WERI-Rb-1 (cell line): Measurements from ENCODE around the gene LLCFC1.
"Not testable (repeated sequence)": the region's sequence is repeated elsewhere in the genome, so short reads cannot be mapped to it uniquely, and the experiment has no call there.

Experiments used
- DNase-seq: peaks from one replicate; pipeline ENCODE4 v3.0.0-alpha.2; 2020
- H3K27ac ChIP-seq: fragments of 250-450 bp; sonication (Bioruptor Pico); 2 replicates; pipeline ENCODE4 v1.5.1; 2020; ENCODE audit warnings: mild to moderate bottlenecking, moderate library complexity
- H3K27me3 ChIP-seq: fragments of 250-450 bp; sonication (Bioruptor Pico); 2 replicates; pipeline ENCODE4 v1.5.1; 2021; ENCODE audit warnings: mild to moderate bottlenecking, low read depth, moderate library complexity; ENCODE audit not compliant: insufficient read depth, severe bottlenecking
- H3K36me3 ChIP-seq: fragments of 250-450 bp; sonication (Bioruptor Pico); 2 replicates; pipeline ENCODE4 v1.5.1; 2020; ENCODE audit warnings: mild to moderate bottlenecking, moderate library complexity
- H3K4me3 ChIP-seq: 2 replicates; pipeline ENCODE4 v1.5.1; 2011; ENCODE audit warnings: low read depth, mild to moderate bottlenecking, control low read depth, low read length
- H3K9me3 ChIP-seq: fragments of 250-450 bp; sonication (Bioruptor Pico); 2 replicates; pipeline ENCODE4 v1.5.1; 2021; ENCODE audit warnings: mild to moderate bottlenecking, moderate library complexity; ENCODE audit not compliant: severe bottlenecking
- TF ChIP-seq, protein P1 (sequence below): IDR thresholded peaks from 2 replicates; pipeline ENCODE4 v1.5.1; 2011; ENCODE audit warnings: low read depth, mild to moderate bottlenecking, control low read depth, inconsistent platforms, low read length

The LLCFC1 gene

DNA sequence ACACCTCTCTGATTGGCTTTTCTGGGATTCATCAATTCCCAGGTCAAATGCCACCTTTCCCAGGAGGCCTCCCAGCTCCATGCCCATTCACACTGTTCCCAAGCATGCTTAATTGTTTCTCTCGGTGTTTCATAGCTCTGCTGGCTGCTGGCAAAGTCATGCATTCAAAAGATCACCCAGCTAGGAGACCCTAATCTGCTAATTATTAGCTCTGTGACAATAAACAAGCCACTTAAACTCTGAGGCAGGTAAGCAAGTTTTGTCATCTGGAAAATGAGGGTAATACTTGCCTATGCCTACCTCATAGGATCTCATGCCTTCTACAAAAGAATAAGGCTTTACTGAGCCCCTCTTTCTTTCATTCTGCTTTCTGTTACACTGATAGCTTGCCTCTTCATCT, 23.7 kb downstream of the LLCFC1 start:
- Histone ChIP-seq H3K36me3 (no peaks in the 10 kb centered on the region), H3K27me3 (no peaks in the 10 kb centered on the region), H3K27ac (peak overlapping the region; percentile 87), H3K4me3 (no peak overlapping the region), H3K9me3 (no peaks in the 10 kb centered on the region)
- no peak for DNase-seq
- TF ChIP-seq, protein P1, sequence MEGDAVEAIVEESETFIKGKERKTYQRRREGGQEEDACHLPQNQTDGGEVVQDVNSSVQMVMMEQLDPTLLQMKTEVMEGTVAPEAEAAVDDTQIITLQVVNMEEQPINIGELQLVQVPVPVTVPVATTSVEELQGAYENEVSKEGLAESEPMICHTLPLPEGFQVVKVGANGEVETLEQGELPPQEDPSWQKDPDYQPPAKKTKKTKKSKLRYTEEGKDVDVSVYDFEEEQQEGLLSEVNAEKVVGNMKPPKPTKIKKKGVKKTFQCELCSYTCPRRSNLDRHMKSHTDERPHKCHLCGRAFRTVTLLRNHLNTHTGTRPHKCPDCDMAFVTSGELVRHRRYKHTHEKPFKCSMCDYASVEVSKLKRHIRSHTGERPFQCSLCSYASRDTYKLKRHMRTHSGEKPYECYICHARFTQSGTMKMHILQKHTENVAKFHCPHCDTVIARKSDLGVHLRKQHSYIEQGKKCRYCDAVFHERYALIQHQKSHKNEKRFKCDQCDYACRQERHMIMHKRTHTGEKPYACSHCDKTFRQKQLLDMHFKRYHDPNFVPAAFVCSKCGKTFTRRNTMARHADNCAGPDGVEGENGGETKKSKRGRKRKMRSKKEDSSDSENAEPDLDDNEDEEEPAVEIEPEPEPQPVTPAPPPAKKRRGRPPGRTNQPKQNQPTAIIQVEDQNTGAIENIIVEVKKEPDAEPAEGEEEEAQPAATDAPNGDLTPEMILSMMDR, result no peak

DNA sequence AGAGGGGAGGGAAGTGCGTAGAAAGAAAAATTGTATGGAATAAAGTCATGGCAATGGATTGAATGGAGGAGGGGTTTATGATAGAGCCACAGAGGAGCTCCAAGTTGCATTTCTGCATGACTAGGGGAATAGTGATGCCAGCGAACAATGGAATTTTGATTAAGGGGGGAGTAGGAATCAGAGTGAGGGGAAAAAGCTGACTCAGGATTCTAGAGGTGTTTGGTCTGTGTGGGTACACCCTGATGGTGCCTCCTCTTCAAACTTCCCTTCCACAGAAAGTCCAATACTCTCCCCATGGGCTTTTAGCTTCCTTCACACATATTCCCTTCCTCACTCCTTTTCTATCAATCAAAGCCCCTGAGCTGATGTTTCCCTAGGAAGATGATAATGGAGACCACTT, 24.7 kb downstream of the LLCFC1 start:
- no peak for DNase-seq
- no peak overlapping the region for H3K4me3 ChIP-seq
- H3K9me3 ChIP-seq, result no peaks in the 10 kb centered on the region
- no peak overlapping the region for H3K27ac ChIP-seq
- TF ChIP-seq, protein P1, result no peak
- H3K36me3 ChIP-seq, result no peaks in the 10 kb centered on the region
- no peaks in the 10 kb centered on the region for H3K27me3 ChIP-seq

DNA sequence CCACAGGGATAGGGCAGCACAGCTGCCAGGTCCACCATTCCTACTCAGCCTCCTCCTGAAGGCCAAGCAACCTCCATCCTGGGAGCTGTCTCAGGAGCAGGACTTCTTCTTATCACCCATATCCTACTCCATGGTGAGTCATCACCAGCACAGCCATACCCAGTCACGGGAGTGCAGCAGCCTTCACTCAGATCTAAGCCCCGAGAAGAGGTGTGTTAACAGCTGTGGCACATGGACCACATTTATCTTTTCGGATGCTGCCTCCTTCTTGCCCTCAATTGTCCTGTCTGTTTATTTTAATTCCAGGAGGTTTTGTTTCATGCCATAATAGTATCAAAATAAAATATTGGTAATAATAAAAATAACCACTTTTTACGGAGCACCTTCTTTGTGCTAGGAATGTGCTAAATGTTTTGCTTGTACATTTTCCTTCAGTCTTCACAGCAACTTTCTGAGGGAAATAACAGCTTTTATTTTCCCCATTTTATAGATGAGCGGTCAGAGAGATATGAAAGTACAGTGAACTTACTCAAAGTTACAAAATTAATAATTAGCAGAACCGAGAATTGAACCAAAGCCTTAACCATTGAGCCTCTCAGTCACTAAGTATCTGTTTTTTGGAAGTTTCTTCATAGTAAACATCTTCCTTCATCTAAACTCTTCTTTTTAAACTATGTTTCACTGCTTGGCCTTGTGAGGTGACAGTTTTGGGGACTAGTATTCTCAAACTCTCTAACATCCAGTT, 25.4 kb downstream of the LLCFC1 start:
- no peak overlapping the region for H3K27ac ChIP-seq
- no peaks in the 10 kb centered on the region for H3K27me3 ChIP-seq
- DNase-seq, result no peak
- no peak overlapping the region for H3K4me3 ChIP-seq
- TF ChIP-seq, protein P1, result no peak
- H3K36me3 ChIP-seq, result no peaks in the 10 kb centered on the region
- no peaks in the 10 kb centered on the region for H3K9me3 ChIP-seq

DNA sequence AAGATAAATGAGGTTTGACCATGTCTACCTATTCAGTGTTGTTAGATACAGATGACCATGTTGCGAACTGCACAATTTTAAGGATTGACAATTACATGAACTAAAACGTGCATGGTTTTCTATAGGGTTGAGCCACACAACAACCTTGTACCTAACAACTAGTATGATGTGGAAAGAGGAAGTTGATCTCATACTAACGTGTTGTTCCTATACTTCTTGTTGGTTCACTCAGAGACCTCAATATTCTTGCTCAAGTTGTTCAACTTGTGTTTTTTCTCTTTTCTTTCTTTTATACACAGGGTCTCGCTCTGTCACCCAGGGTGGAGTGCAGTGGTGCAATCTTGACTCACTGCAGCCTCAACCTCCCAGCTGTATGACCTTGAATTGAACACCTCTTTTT, 28.9 kb downstream of the LLCFC1 start:
- H3K27ac ChIP-seq, result no peak overlapping the region
- no peak overlapping the region for H3K4me3 ChIP-seq
- DNase-seq, result no peak
- TF ChIP-seq, protein P1, result no peak
- H3K9me3 ChIP-seq, result no peaks in the 10 kb centered on the region
- no peaks in the 10 kb centered on the region for H3K27me3 ChIP-seq
- H3K36me3 ChIP-seq, result no peaks in the 10 kb centered on the region

DNA sequence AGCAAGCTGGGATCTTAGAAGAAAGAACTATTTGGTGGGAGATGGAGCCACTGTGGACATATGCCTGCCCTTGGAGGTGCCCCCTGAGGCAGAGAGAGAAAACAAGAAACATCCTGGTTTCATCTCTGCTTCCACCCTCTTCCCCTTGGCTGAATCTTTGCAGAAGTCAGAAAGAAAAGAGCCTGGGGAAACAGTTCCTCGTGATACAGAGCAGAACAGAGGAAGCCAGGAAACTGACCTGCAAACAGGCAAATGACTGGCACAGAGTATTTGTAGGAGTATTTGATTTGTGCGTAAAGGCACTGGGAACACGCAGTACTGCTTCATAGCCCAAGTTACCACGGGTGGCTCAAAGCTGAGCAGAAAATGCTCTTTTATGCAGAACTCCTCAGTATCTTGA, 29.9 kb downstream of the LLCFC1 start:
- DNase-seq, result no peak
- no peak overlapping the region for H3K27ac ChIP-seq
- H3K27me3 ChIP-seq, result no peaks in the 10 kb centered on the region
- no peaks in the 10 kb centered on the region for H3K9me3 ChIP-seq
- TF ChIP-seq, protein P1, result no peak
- H3K36me3 ChIP-seq, result no peaks in the 10 kb centered on the region
- no peak overlapping the region for H3K4me3 ChIP-seq

DNA sequence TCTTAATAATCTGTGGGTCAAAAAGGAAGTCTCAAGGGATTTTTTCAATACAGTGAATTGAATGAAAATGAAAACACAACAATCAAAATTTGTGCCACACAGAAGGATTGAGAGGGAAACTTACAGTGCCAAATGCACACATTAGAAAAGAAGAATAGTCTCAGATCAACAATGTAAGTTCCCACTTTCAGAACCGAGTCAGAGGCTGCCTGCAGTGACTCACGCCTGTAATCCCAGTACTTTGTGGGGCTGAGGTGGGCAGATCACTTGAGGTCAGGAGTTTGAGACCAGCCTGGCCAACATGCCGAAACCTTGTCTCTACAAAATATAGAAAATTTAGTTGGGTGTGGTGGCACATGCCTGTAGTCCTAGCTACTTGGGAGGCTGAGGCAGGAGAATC, 35.3 kb downstream of the LLCFC1 start:
- Histone ChIP-seq H3K4me3 (no peak overlapping the region), H3K27ac (no peak overlapping the region), H3K36me3 (no peaks in the 10 kb centered on the region), H3K9me3 (no peaks in the 10 kb centered on the region), H3K27me3 (no peaks in the 10 kb centered on the region)
- no peak for DNase-seq
- TF ChIP-seq, protein P1, result no peak

DNA sequence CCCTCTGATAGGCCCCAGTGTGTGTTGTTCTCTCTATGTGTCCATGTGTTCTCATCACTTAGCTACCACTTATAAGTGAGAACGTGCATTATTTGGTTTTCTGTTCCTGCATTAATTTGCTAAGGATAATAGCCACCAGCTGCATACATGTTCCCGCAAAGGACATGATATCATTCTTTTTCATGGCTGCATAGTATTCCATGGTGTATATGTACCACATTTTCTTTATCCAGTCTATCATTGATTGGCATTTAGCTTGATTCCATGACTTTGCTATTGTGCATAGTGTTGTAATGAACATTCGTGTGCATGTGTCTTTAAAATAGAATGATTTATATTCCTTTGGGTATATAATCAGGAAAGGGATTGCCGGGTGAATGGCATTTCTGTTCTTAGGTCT, 39.1 kb downstream of the LLCFC1 start:
- H3K36me3 ChIP-seq, H3K9me3 ChIP-seq, H3K27me3 ChIP-seq, H3K27ac ChIP-seq, H3K4me3 ChIP-seq, DNase-seq: not testable (repeated sequence)
